HCT116 (cell line): ENCODE results near the gene GALM.

ENCODE experiments used
- CEBPB ChIP-seq: IDR thresholded peaks from 2 replicates; pipeline ENCODE4 v1.6.1; 2012; ENCODE audit warnings: low read depth
- TF ChIP-seq, protein P1 (sequence below), 3 experiments: fragments of 200-600 bp in 1 of 3; sonication (generic) in 1 of 3; IDR thresholded peaks in 2 of 3; conservative IDR thresholded peaks in 1 of 3; 2 replicates each; pipeline ENCODE4 v1.5.1; 2012 to 2017; ENCODE audit warnings: low read depth in 2 of 3, low read length in 2 of 3, antibody characterized with exemption in 1 of 3, borderline replicate concordance in 1 of 3, control low read depth in 1 of 3, mild to moderate bottlenecking in 1 of 3, mixed read lengths in 1 of 3, mixed run types in 1 of 3, moderate library complexity in 1 of 3; ENCODE audit not compliant: insufficient read depth in 1 of 3

DNA sequence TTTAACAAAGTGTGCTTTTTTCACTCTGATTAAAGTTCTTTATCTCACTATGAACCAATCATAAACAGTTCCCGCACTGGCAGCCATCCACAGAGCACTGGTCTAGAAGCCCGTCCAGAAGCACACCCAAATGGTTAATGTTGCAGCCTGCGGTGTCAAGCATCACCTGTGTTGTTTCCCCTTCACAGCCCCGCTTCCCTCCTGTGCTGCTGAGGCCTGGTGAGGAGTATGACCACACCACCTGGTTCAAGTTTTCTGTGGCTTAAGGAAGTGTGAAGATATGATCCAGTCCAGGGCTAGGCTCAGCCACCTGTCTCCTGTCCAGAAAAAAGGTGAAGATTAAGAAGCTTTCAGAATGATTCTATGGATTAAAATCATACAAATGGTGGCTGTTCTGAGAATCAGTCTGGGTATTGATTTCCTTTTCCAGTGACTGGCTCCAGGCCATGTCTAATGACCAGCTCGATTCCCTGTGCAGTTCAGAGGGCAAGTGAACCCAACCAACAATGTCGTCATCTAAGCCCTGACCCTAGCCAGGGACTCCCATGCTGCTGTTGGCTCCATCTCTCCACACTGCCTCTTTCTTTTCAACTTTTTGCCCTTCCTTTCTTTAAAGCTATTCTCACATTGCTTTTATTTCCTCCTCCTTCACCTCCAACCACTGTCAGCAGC, 67.5 kb downstream of the GALM start:
- TF ChIP-seq, protein P1, sequence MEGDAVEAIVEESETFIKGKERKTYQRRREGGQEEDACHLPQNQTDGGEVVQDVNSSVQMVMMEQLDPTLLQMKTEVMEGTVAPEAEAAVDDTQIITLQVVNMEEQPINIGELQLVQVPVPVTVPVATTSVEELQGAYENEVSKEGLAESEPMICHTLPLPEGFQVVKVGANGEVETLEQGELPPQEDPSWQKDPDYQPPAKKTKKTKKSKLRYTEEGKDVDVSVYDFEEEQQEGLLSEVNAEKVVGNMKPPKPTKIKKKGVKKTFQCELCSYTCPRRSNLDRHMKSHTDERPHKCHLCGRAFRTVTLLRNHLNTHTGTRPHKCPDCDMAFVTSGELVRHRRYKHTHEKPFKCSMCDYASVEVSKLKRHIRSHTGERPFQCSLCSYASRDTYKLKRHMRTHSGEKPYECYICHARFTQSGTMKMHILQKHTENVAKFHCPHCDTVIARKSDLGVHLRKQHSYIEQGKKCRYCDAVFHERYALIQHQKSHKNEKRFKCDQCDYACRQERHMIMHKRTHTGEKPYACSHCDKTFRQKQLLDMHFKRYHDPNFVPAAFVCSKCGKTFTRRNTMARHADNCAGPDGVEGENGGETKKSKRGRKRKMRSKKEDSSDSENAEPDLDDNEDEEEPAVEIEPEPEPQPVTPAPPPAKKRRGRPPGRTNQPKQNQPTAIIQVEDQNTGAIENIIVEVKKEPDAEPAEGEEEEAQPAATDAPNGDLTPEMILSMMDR (IDR thresholded peaks at IDR 0.05 in 2 of 3, conservative IDR thresholded peaks at IDR 0.05 in 1 of 3; ENCODE audit: borderline replicate concordance in 1 of 3, insufficient read depth in 1 of 3, low read depth in 2 of 3, low read length in 2 of 3) = no peak
- TF ChIP-seq CEBPB = no peak
